Epithelial cell of esophagus (primary cell): ENCODE measurements around the gene TUBA4A.
A peak's percentile ranks its signal among the peaks of the same experiment; 100 is the strongest.

Experiments
- DNase-seq: peaks from one replicate; pipeline ENCODE4 v3.0.0; 2010; ENCODE audit warnings: low read depth
- H3K4me3 ChIP-seq: 2 replicates; pipeline ENCODE4 v1.5.1; 2011; ENCODE audit warnings: mild to moderate bottlenecking, low read length, control low read depth
- TF ChIP-seq, protein P1 (sequence below): IDR thresholded peaks from 2 replicates; pipeline ENCODE4 v1.5.1; 2011; ENCODE audit warnings: low read depth, mild to moderate bottlenecking, low read length, control low read depth, inconsistent platforms; ENCODE audit not compliant: insufficient read depth; ENCODE audit errors: missing control alignments

TUBA4A gene

DNA sequence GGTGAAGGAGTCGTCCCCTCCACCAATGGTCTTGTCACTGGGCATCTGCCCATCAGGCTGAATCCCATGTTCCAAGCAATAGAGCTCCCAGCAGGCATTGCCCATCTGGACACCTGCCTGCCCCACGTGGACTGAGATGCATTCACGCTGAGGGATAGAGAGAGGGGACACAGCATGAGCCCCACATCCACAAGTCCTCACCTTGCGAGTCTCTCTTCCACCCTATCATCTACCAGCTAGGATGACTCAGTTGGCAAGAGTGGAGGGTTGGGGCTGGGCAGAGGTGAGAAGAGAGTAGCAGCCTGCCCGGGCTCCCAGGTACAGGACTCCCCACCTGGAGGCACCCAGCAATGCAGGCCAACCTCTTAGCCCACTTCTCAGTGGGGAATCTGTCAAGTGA, 1.6 kb downstream of the TUBA4A start:
- peak; percentile 80 for DNase-seq
- TF ChIP-seq, protein P1, sequence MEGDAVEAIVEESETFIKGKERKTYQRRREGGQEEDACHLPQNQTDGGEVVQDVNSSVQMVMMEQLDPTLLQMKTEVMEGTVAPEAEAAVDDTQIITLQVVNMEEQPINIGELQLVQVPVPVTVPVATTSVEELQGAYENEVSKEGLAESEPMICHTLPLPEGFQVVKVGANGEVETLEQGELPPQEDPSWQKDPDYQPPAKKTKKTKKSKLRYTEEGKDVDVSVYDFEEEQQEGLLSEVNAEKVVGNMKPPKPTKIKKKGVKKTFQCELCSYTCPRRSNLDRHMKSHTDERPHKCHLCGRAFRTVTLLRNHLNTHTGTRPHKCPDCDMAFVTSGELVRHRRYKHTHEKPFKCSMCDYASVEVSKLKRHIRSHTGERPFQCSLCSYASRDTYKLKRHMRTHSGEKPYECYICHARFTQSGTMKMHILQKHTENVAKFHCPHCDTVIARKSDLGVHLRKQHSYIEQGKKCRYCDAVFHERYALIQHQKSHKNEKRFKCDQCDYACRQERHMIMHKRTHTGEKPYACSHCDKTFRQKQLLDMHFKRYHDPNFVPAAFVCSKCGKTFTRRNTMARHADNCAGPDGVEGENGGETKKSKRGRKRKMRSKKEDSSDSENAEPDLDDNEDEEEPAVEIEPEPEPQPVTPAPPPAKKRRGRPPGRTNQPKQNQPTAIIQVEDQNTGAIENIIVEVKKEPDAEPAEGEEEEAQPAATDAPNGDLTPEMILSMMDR: peak; percentile 14
- peak overlapping the region; percentile 66 for H3K4me3 ChIP-seq

- TF ChIP-seq, protein P1: no peak
- DNase-seq: peak; percentile 26
- H3K4me3 ChIP-seq: peak overlapping the region; percentile 66
These were observed 2.1 kb downstream of the TUBA4A start for GRCh38 chr2:219251656-219252055.

DNA sequence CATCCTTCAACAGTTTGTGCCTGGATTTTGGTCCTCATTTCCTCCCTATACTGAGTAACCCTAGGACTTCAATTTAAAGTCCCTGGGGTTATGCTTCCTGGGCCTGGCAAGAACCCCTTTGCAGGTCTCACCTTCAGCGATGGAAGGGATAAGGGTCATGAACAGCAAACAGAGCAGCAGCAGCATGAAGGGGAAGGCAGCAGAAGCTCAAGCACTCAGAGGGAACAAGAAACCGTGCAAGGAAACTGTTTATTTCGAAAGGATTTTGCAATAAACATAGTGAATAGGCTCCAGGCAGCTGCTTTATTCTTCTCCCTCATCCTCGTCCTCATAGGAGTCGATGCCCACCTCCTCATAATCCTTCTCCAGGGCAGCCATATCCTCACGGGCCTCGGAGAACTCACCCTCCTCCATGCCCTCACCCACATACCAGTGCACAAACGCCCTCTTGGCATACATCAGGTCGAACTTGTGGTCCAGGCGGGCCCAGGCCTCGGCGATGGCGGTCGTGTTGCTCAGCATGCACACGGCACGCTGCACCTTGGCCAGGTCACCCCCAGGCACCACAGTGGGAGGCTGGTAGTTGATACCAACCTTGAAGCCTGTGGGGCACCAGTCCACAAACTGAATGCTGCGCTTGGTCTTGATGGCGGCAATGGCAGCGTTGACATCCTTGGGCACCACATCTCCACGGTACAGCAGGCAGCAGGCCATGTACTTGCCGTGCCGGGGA, 3.5 kb downstream of the TUBA4A start:
- no peak for DNase-seq
- TF ChIP-seq, protein P1: no peak
- H3K4me3 ChIP-seq: peak overlapping the region; percentile 66

DNA sequence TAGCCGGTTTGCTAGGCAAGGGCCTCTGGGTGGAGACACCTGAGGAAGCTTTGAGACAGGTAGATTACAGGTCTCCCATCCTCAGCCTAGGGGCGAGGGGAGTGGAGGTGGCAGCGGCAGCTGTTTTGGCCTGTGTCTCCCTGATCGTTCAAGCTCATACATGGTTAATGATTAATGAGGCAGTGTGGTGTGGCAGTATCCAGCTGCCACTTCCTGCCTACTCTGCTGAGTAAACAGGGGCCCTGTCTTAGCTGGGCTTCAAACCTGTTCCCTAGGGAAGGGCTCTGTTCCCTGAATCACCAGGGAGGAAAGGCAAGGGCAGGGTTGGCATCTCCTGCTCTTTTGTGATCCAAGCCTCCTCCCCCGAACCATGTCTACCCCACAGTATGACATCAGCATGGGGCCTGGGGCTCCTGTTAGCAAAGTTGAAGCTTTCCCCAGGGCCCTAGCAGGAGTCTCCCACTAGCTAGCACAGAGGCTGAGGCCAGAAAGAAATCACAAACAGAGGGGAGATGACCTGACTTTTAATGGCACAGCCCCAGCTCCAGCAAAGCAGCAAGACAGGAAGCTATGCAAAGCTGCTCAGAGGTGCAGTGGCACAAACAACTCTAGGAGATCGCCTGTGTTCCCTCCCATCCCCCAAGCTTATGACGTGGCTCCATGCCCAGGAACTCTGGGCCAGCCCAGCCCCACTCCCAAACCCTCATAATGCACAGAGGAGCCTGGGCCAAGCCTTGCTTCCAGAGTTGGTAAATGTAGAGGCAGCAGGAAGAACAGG, 4.3 kb downstream of the TUBA4A start:
- TF ChIP-seq, protein P1: no peak
- H3K4me3 ChIP-seq: peak overlapping the region; percentile 66
- peak; percentile 99 for DNase-seq

GRCh38 chr2:219248845-219249202, 4.9 kb downstream of the TUBA4A start:
- DNase-seq: no peak
- TF ChIP-seq, protein P1: no peak
- H3K4me3 ChIP-seq: peak overlapping the region; percentile 22

DNA sequence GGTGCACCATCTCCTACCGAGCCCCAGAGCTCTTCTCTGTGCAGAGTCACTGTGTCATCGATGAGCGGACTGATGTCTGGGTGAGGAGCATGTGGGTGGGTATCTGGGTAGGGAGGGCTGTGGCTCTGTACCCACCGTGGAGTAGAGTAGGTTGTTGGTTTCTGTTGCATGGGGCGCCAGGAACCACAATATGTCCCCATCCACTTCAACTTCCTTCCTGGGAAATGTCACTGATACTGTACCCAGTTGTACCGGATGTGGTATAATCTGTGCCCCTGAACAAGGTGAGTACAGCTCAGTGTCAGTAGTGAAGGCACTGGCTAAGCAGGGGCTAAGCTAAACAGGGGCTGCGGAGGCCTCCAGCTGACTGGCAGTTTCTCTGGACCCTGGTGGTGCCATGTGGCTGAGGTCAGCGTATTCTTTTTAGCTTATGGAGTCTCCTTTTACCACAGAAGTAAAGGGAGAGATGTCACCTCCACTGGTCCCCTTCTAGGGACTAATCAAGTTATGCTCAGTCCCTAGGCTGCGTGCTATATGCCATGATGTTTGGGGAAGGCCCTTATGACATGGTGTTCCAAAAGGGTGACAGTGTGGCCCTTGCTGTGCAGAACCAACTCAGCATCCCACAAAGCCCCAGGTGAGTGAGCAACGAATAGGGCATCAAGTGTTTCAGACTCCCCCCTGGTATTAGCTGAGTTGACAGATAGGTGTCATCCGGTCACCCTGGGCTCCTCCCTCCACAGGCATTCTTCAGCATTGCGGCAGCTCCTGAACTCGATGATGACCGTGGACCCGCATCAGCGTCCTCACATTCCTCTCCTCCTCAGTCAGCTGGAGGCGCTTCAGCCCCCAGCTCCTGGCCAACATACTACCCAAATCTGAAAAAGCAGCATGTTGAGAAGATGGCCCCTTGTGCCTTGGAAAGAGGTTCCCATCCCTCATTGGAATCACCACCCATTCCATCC, 5.8 kb downstream of the TUBA4A start:
- TF ChIP-seq, protein P1: no peak
- no peak overlapping the region for H3K4me3 ChIP-seq
- peak; percentile 24 for DNase-seq
